Iris pigment epithelial cell (primary cell): ENCODE results near the gene HELZ.
"Not testable (repeated sequence)": the region's sequence is repeated elsewhere in the genome, so short reads cannot be mapped to it uniquely, and the experiment has no call there.

Experiments
- DNase-seq: peaks from one replicate; pipeline ENCODE4 v3.0.0-alpha.2; 2011; ENCODE audit warnings: low read depth

Gene HELZ

GRCh38 chr17:67245073-67245693 is at the start of gene HELZ:
TSS of gene HELZ (minus strand) at chr17:67245196. CDS start at chr17:67218804, 26,392 bp downstream.
- peak; percentile 85 for DNase-seq

- DNase-seq = peak; percentile 47
Observed at GRCh38 chr17:67293251-67294203, 48.5 kb upstream of the HELZ start.

GRCh38 chr17:67290711-67291291 is 45.8 kb upstream of the HELZ start:
- DNase-seq = no peak

- no peak for DNase-seq
Observed at GRCh38 chr17:67290244-67290643, 45.2 kb upstream of the HELZ start.

- peak; percentile 54 for DNase-seq
Observed at GRCh38 chr17:67289181-67289876, 44.3 kb upstream of the HELZ start.

GRCh38 chr17:67286826-67287225 is 41.8 kb upstream of the HELZ start:
- DNase-seq = not testable (repeated sequence)

- DNase-seq = no peak
Observed at GRCh38 chr17:67285360-67285759, 40.4 kb upstream of the HELZ start.

- DNase-seq = no peak
Observed at GRCh38 chr17:67283731-67284516, 38.9 kb upstream of the HELZ start.

GRCh38 chr17:67281743-67282142 is 36.7 kb upstream of the HELZ start:
- no peak for DNase-seq

GRCh38 chr17:67281053-67281452 is 36.1 kb upstream of the HELZ start:
- DNase-seq = no peak

- no peak for DNase-seq
Observed at GRCh38 chr17:67280279-67280678, 35.3 kb upstream of the HELZ start.

- DNase-seq = no peak
Observed at GRCh38 chr17:67279115-67279514, 34.1 kb upstream of the HELZ start.

- DNase-seq = no peak
Observed at GRCh38 chr17:67278363-67278762, 33.4 kb upstream of the HELZ start.

GRCh38 chr17:67276075-67276474 is 31.1 kb upstream of the HELZ start:
- DNase-seq = no peak

- DNase-seq = no peak
Observed at GRCh38 chr17:67274466-67274865, 29.5 kb upstream of the HELZ start.

- no peak for DNase-seq
Observed at GRCh38 chr17:67273900-67274299, 28.9 kb upstream of the HELZ start.

- no peak for DNase-seq
Observed at GRCh38 chr17:67272312-67273047, 27.5 kb upstream of the HELZ start.

- DNase-seq = not testable (repeated sequence)
Observed at GRCh38 chr17:67271187-67271586, 26.2 kb upstream of the HELZ start.

GRCh38 chr17:67270416-67270815 is 25.4 kb upstream of the HELZ start:
- DNase-seq = no peak

GRCh38 chr17:67266496-67266895 is 21.5 kb upstream of the HELZ start:
- no peak for DNase-seq
